ENCODE results near the gene SLC2A1. TPM values are rescaled to one million over a fixed set of nuclear protein-coding genes. Genes with fewer than 3 reads are reported as not detected.

Gene SLC2A1
- total and polyA plus RNA-seq, 9 of the 15 experiments (the other 6 are each of a cell fraction or from before 2014, with no cell fraction given), result 12.6 to 153 (median 48.0) TPM

DNA sequence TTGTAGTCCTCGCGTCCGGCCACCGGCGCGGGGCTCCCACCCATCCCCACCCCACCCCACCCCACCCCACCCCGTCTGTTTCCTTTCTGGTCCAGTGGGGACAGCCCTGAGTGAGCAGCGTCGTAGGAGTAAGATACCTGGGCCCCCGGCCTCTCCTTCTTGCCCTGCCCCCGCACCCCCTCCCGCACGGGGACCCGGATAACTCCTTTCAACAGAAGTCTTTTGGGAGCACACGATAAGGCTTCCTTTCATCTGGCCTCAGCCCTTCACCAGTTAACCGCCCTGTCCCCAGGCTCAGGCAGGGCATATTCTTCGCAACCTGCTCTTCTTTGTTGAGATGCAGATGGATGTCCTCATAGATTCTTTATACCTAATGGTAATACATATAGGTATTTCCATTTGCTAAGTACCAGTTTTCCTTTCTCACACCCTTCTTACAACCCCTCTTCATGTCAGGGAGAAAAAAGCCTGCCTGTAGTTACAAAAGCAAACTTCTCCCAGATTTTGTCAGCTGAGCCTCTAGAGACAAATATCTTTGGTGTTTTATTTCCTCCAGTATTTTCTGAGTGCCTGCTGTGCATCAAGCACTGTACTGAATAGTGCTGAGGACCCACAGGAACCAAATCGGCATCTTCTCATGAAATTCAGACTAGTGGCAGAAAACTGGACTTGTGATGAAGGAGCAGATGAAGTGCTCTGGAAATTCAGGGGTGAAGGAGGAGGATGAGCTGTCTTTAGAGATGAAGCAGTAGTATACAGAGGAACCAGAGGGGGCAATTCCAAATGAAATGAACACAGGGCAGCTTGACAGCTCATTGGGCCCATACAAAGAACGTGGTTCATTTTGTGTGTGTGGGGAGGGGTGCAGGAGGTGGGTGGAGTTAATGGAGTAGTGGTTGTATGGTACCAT lies 33.6 kb downstream of the SLC2A1 start (continued):
- TF ChIP-seq, protein P1, sequence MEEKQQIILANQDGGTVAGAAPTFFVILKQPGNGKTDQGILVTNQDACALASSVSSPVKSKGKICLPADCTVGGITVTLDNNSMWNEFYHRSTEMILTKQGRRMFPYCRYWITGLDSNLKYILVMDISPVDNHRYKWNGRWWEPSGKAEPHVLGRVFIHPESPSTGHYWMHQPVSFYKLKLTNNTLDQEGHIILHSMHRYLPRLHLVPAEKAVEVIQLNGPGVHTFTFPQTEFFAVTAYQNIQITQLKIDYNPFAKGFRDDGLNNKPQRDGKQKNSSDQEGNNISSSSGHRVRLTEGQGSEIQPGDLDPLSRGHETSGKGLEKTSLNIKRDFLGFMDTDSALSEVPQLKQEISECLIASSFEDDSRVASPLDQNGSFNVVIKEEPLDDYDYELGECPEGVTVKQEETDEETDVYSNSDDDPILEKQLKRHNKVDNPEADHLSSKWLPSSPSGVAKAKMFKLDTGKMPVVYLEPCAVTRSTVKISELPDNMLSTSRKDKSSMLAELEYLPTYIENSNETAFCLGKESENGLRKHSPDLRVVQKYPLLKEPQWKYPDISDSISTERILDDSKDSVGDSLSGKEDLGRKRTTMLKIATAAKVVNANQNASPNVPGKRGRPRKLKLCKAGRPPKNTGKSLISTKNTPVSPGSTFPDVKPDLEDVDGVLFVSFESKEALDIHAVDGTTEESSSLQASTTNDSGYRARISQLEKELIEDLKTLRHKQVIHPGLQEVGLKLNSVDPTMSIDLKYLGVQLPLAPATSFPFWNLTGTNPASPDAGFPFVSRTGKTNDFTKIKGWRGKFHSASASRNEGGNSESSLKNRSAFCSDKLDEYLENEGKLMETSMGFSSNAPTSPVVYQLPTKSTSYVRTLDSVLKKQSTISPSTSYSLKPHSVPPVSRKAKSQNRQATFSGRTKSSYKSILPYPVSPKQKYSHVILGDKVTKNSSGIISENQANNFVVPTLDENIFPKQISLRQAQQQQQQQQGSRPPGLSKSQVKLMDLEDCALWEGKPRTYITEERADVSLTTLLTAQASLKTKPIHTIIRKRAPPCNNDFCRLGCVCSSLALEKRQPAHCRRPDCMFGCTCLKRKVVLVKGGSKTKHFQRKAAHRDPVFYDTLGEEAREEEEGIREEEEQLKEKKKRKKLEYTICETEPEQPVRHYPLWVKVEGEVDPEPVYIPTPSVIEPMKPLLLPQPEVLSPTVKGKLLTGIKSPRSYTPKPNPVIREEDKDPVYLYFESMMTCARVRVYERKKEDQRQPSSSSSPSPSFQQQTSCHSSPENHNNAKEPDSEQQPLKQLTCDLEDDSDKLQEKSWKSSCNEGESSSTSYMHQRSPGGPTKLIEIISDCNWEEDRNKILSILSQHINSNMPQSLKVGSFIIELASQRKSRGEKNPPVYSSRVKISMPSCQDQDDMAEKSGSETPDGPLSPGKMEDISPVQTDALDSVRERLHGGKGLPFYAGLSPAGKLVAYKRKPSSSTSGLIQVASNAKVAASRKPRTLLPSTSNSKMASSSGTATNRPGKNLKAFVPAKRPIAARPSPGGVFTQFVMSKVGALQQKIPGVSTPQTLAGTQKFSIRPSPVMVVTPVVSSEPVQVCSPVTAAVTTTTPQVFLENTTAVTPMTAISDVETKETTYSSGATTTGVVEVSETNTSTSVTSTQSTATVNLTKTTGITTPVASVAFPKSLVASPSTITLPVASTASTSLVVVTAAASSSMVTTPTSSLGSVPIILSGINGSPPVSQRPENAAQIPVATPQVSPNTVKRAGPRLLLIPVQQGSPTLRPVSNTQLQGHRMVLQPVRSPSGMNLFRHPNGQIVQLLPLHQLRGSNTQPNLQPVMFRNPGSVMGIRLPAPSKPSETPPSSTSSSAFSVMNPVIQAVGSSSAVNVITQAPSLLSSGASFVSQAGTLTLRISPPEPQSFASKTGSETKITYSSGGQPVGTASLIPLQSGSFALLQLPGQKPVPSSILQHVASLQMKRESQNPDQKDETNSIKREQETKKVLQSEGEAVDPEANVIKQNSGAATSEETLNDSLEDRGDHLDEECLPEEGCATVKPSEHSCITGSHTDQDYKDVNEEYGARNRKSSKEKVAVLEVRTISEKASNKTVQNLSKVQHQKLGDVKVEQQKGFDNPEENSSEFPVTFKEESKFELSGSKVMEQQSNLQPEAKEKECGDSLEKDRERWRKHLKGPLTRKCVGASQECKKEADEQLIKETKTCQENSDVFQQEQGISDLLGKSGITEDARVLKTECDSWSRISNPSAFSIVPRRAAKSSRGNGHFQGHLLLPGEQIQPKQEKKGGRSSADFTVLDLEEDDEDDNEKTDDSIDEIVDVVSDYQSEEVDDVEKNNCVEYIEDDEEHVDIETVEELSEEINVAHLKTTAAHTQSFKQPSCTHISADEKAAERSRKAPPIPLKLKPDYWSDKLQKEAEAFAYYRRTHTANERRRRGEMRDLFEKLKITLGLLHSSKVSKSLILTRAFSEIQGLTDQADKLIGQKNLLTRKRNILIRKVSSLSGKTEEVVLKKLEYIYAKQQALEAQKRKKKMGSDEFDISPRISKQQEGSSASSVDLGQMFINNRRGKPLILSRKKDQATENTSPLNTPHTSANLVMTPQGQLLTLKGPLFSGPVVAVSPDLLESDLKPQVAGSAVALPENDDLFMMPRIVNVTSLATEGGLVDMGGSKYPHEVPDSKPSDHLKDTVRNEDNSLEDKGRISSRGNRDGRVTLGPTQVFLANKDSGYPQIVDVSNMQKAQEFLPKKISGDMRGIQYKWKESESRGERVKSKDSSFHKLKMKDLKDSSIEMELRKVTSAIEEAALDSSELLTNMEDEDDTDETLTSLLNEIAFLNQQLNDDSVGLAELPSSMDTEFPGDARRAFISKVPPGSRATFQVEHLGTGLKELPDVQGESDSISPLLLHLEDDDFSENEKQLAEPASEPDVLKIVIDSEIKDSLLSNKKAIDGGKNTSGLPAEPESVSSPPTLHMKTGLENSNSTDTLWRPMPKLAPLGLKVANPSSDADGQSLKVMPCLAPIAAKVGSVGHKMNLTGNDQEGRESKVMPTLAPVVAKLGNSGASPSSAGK (IDR thresholded peaks at IDR 0.05), result no peak
- no peak for TF ChIP-seq TGIF2 (CRISPR knock-in tag; IDR thresholded peaks at IDR 0.05)
- TF ChIP-seq CREBBP (IDR thresholded peaks at IDR 0.05; ENCODE audit: low read depth, low read length), result no peak
- TF ChIP-seq CBX8 (IDR thresholded peaks at IDR 0.05; ENCODE audit: borderline replicate concordance, extremely low read depth, low read depth, low read length, poor library complexity, severe bottlenecking), result no peak
- peak; percentile 71 for TF ChIP-seq MYNN (IDR thresholded peaks at IDR 0.05)
- no peak for TF ChIP-seq MYNN (CRISPR knock-in tag; IDR thresholded peaks at IDR 0.05)
- peak; percentile 40; the same call in 1 of the 2 replicates for TF ChIP-seq ARID2 (IDR thresholded peaks at IDR 0.05)
- TF ChIP-seq JUNB (CRISPR knock-in tag; conservative IDR thresholded peaks at IDR 0.05), result no peak
- no peak for TF ChIP-seq E2F5 (CRISPR knock-in tag; IDR thresholded peaks at IDR 0.05)
- TF ChIP-seq TRIM28 (IDR thresholded peaks at IDR 0.05), result no peak
- TF ChIP-seq ZNF75A (CRISPR knock-in tag; IDR thresholded peaks at IDR 0.05), result no peak
- no peak for TF ChIP-seq U2AF1 (optimal IDR thresholded peaks at IDR 0.05; ENCODE audit: low read depth, low read length)
